ENCODE measurements around the gene MS4A4E. TPM values are rescaled to one million over a fixed set of nuclear protein-coding genes. Genes with fewer than 3 reads are reported as not detected.

The MS4A4E gene
- total RNA-seq, 3 donors from 2014 or later (not counting 1 experiment from before 2014, with no cell fraction given), result 0.92 to 23.2 (median 1.8) TPM

DNA sequence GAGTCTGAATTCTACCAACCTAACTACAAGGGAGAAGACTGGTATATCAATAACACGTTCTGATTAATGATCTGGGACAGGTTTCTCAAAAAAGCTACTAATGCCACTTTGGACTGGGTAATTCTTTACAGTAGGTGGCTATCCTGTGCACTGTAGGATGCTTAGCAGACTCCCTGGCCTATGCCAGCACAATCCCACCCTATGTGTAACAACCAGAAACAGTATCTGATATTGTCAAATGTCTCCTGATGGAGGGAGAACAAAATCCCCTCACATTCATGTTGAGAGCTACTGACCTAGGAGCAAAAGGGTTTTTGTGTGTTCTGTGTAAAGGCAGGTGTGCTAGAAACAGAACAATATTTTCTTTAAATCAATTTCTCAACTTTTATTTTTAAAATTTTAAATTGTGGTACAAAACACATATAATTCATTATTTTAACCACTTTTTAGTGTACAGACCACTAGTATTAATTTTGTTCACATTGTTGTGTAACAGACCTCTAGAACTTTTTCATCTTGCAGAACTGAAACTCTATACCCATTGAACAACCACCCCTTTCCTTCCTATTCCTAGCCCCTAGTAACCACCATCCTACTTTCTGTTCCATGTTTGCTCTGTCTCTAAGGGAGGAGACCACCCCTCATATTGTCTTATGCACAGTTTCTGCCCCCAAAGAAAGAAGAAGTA lies 58.0 kb downstream of the MS4A4E start:
- intact Hi-C loops (cut with micrococcal nuclease), result no loop called here
- TF ChIP-seq, protein P1, sequence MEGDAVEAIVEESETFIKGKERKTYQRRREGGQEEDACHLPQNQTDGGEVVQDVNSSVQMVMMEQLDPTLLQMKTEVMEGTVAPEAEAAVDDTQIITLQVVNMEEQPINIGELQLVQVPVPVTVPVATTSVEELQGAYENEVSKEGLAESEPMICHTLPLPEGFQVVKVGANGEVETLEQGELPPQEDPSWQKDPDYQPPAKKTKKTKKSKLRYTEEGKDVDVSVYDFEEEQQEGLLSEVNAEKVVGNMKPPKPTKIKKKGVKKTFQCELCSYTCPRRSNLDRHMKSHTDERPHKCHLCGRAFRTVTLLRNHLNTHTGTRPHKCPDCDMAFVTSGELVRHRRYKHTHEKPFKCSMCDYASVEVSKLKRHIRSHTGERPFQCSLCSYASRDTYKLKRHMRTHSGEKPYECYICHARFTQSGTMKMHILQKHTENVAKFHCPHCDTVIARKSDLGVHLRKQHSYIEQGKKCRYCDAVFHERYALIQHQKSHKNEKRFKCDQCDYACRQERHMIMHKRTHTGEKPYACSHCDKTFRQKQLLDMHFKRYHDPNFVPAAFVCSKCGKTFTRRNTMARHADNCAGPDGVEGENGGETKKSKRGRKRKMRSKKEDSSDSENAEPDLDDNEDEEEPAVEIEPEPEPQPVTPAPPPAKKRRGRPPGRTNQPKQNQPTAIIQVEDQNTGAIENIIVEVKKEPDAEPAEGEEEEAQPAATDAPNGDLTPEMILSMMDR (IDR thresholded peaks at IDR 0.05), result no peak
- H3K27ac Mint-ChIP-seq, result no peak overlapping the region
- Histone ChIP-seq H3K36me3 (ENCODE audit: control insufficient read depth, insufficient read depth, low read length) (no peaks in the 10 kb centered on the region), H3K4me3 (ENCODE audit: low read length) (no peak overlapping the region), H3K9me3 (ENCODE audit: control insufficient read depth, insufficient read depth, low read length) (no peaks in the 10 kb centered on the region), H3K27me3 (ENCODE audit: control insufficient read depth, insufficient read depth, low read length) (no peaks in the 10 kb centered on the region), H3K4me1 (ENCODE audit: control insufficient read depth, insufficient read depth, low read length) (peaks cover 8% of the 10 kb centered on the region), H3K27ac (ENCODE audit: low read length) (no peak overlapping the region)
- no peaks in the 10 kb centered on the region for H3K4me1 Mint-ChIP-seq
- no peaks in the 10 kb centered on the region for H3K36me3 Mint-ChIP-seq
- H3K9me3 Mint-ChIP-seq, result no peaks in the 10 kb centered on the region
- WGBS (ENCODE audit: insufficient coverage), result 83% methylated on average over 1 of the region's 1 CpG
- H3K27me3 Mint-ChIP-seq (ENCODE audit: low read depth in 2 of 2), result peaks cover 5 to 11% of the 10 kb centered on the region in 2 donors
- H3K4me3 Mint-ChIP-seq, result no peak overlapping the region
- ATAC-seq, result no peak
- DNase-seq, result no peak

DNA sequence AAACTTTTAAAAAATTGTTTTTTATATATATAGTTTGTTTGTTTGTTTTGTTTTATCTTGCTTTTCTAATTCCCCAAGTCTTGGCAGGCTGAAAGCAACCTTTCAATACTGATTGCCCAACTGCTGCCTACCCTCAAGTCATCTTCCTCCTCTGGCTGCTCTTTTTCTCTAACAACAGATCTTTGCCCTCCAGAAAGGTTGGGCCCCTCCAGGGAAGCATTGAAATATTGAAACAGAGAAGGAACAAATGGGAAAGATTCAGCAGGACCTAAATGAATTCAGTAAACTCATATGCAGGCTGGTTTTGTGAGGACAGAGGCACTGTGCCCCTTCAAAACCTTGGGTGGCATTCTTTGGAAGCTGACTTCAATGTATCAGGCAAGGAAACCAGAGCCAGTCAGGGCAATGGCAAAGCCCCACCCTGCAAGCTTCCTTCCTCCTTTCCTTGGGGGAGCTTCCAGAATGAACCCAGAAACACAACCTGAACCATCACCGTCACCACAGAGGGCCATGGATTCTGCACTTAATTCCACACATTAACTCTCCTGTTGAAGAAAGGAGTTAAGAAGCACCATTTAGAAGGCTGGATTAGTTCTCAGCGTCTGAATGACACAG lies 59.2 kb downstream of the MS4A4E start:
- Histone ChIP-seq H3K36me3 (ENCODE audit: control insufficient read depth, insufficient read depth, low read length) (no peaks in the 10 kb centered on the region), H3K4me3 (ENCODE audit: low read length) (no peak overlapping the region), H3K9me3 (ENCODE audit: control insufficient read depth, insufficient read depth, low read length) (no peaks in the 10 kb centered on the region), H3K27ac (ENCODE audit: low read length) (no peak overlapping the region), H3K27me3 (ENCODE audit: control insufficient read depth, insufficient read depth, low read length) (no peaks in the 10 kb centered on the region), H3K4me1 (ENCODE audit: control insufficient read depth, insufficient read depth, low read length) (peaks cover 8% of the 10 kb centered on the region)
- peaks cover 5 to 17% of the 10 kb centered on the region in 2 donors for H3K27me3 Mint-ChIP-seq (ENCODE audit: low read depth in 2 of 2)
- H3K36me3 Mint-ChIP-seq, result no peaks in the 10 kb centered on the region
- intact Hi-C loops (cut with micrococcal nuclease), result no loop called here
- WGBS (ENCODE audit: insufficient coverage), result 80% methylated on average over 1 of the region's 2 CpGs
- TF ChIP-seq, protein P1 (IDR thresholded peaks at IDR 0.05), result no peak
- no peak overlapping the region for H3K4me3 Mint-ChIP-seq
- DNase-seq, result no peak
- no peaks in the 10 kb centered on the region for H3K4me1 Mint-ChIP-seq
- no peak overlapping the region for H3K27ac Mint-ChIP-seq
- H3K9me3 Mint-ChIP-seq, result no peaks in the 10 kb centered on the region
- ATAC-seq, result no peak

DNA sequence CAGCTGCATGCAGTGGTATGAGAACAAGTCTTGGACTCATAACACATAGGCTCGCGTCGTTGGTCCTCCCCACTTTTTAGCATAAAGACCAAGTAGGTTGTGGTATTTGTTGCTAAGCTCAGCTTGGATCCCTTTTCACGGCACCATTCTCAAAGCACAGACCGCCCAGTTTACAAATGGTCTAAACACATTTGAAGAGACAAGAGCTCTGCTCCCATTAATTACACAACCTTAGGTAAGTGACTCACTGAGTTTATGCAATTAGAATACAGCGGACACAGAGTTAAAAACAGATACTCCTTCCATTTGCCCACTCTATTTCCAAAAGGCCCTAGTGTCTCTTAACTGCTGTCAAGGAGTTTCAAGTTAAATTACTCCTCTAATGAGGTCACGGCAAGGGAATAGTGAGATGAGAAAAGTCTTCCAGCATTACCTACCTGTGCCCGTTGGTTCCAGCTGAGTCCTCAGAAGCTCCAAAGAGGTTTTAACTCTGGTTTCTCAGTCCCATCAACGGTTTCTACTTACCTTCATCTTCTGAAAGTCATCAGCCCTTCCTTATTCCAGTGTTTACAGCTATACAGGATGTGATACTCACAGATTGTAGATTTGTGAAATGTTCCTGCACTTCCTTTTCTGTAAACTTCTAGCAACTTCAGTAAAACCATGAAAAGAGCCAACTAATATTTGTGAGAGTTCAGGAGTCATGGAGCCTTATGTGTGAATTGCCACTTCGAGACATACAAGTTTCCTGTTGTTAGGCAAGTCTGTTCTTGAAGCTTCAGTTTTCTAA lies 60.2 kb downstream of the MS4A4E start, which contains the start of gene MS4A6A:
Gene MS4A6A (minus strand): TSS at position 543 of the 790 bp plus-strand sequence. CDS start 1,356 bp downstream, outside the sequence.
- Mint-ChIP-seq H3K27me3 (ENCODE audit: low read depth in 2 of 2) (peaks cover 5 to 17% of the 10 kb centered on the region in 2 donors), H3K9me3 (no peaks in the 10 kb centered on the region), H3K36me3 (no peaks in the 10 kb centered on the region), H3K27ac (no peak within 1 kb of the TSS), H3K4me1 (no peaks in the 10 kb centered on the region), H3K4me3 (no peak within 1 kb of the TSS)
- TF ChIP-seq, protein P1 (IDR thresholded peaks at IDR 0.05), result no peak
- Histone ChIP-seq H3K9me3 (ENCODE audit: control insufficient read depth, insufficient read depth, low read length) (no peaks in the 10 kb centered on the region), H3K27me3 (ENCODE audit: control insufficient read depth, insufficient read depth, low read length) (no peaks in the 10 kb centered on the region), H3K4me3 (ENCODE audit: low read length) (no peak within 1 kb of the TSS), H3K27ac (ENCODE audit: low read length) (no peak within 1 kb of the TSS), H3K36me3 (ENCODE audit: control insufficient read depth, insufficient read depth, low read length) (no peaks in the 10 kb centered on the region), H3K4me1 (ENCODE audit: control insufficient read depth, insufficient read depth, low read length) (peaks cover 8% of the 10 kb centered on the region)
- intact Hi-C loops (cut with micrococcal nuclease), result no loop called here
- ATAC-seq (no peak), DNase-seq (no peak)
- WGBS (ENCODE audit: insufficient coverage), result 70% methylated on average over 9 of the region's 10 CpGs

Measured in natural killer cell (primary cell).